H1 (cell line): ENCODE measurements around the gene MLH3. TPM values are rescaled to one million over a fixed set of nuclear protein-coding genes. Genes with fewer than 3 reads are reported as not detected.

ENCODE experiments used
- CTCF ChIA-PET: fragments of 300-600 bp; sonication (Branson Sonifier 250); formaldehyde crosslinking; loops from one replicate; lab custom pipeline; 2021; ENCODE audit not compliant: partially characterized antibody; lab: Charles Lee
- POLR2A ChIA-PET: fragments of 300-600 bp; sonication (Branson Sonifier 250); formaldehyde crosslinking; loops from one replicate; lab custom pipeline; 2021; ENCODE audit warnings: inconsistent platforms; ENCODE audit not compliant: partially characterized antibody; lab: Charles Lee
- DNase-seq, 2 experiments: peaks; one replicate each; pipeline versions ENCODE4 v3.0.0 to v3.0.0-alpha.2; 2010 to 2022; ENCODE audit warnings: low spot score in 2 of 2, low read depth in 1 of 2, mixed read lengths in 1 of 2
- FAIRE-seq: peaks from 2 replicates; lab custom pipeline; 2011; peaks lifted over from hg19 to GRCh38; lab: Jason Lieb, UNC
- H2AFZ ChIP-seq: 2 replicates; pipeline ENCODE4 v1.8.1; 2012; ENCODE audit warnings: low read length, inconsistent platforms
- H2AK5ac ChIP-seq: 2 replicates; pipeline ENCODE4 v1.6.1; 2013; ENCODE audit warnings: low read depth, low read length
- H2BK120ac ChIP-seq: replicated peaks from 2 replicates; pipeline ENCODE3; 2013; ENCODE audit warnings: low read depth, low read length, inconsistent platforms
- H2BK12ac ChIP-seq: 2 replicates; pipeline ENCODE4 v1.6.1; 2013; ENCODE audit warnings: low read depth, low read length
- H2BK15ac ChIP-seq: 2 replicates; pipeline ENCODE4 v1.6.1; 2013; ENCODE audit warnings: low read length
- H2BK20ac ChIP-seq: 2 replicates; pipeline ENCODE4 v1.6.1; 2013; ENCODE audit warnings: low read length
- H2BK5ac ChIP-seq: 2 replicates; pipeline ENCODE4 v1.6.1; 2013; ENCODE audit warnings: low read depth, low read length
- H3K14ac ChIP-seq: 2 replicates; pipeline ENCODE4 v1.6.1; 2013; ENCODE audit warnings: inconsistent platforms; ENCODE audit not compliant: insufficient read length
- H3K18ac ChIP-seq: 2 replicates; pipeline ENCODE4 v1.6.1; 2013; ENCODE audit warnings: low read length; ENCODE audit errors: extremely low read depth
- H3K23ac ChIP-seq: 2 replicates; pipeline ENCODE4 v1.6.1; 2013; ENCODE audit warnings: inconsistent platforms; ENCODE audit not compliant: insufficient read length
- H3K23me2 ChIP-seq: 2 replicates; pipeline ENCODE4 v1.6.1; 2013; ENCODE audit warnings: low read depth, low read length
- H3K27ac ChIP-seq: 2 replicates; pipeline ENCODE4 v1.6.1; 2011; ENCODE audit warnings: low read depth, low read length, inconsistent platforms
- H3K27me3 ChIP-seq, 4 experiments: replicated peaks in 1 of 4; 1 replicate in 1 of 4; 2 replicates in 3 of 4; pipeline versions ENCODE4 v1.6.1 to v1.8.1; 2011 to 2013; ENCODE audit warnings: low read length in 3 of 4, mild to moderate bottlenecking in 3 of 4, inconsistent platforms in 2 of 4, mixed read lengths in 2 of 4, moderate library complexity in 1 of 4; ENCODE audit not compliant: control insufficient read depth in 3 of 4, insufficient read depth in 3 of 4; ENCODE audit errors: extremely low read depth in 1 of 4
- H3K36me3 ChIP-seq, 4 experiments: 2 replicates each; pipeline versions ENCODE4 v1.6.1 to v1.8.1; 2011 to 2013; ENCODE audit warnings: mild to moderate bottlenecking in 4 of 4, low read length in 3 of 4, moderate library complexity in 2 of 4, control low read depth in 1 of 4, inconsistent platforms in 1 of 4; ENCODE audit not compliant: insufficient read depth in 4 of 4, control insufficient read depth in 2 of 4
- H3K4ac ChIP-seq: replicated peaks from 2 replicates; pipeline ENCODE3; 2013; ENCODE audit warnings: low read length, low read depth, mixed read lengths, inconsistent platforms; ENCODE audit not compliant: insufficient read length
- H3K4me1 ChIP-seq, 4 experiments: replicated peaks in 1 of 4; 1 replicate in 1 of 4; 2 replicates in 3 of 4; pipeline versions ENCODE4 v1.6.1 to v1.8.1; 2011 to 2013; ENCODE audit warnings: low read length in 3 of 4, inconsistent platforms in 2 of 4, mixed read lengths in 1 of 4; ENCODE audit not compliant: insufficient read depth in 4 of 4, control insufficient read depth in 3 of 4
- H3K4me2 ChIP-seq, 2 experiments: 2 replicates each; pipeline versions ENCODE4 v1.6.1 to v1.8.1; 2011 to 2013; ENCODE audit warnings: low read depth in 2 of 2, low read length in 2 of 2, control low read depth in 1 of 2, inconsistent platforms in 1 of 2, mild to moderate bottlenecking in 1 of 2; ENCODE audit not compliant: insufficient read depth in 1 of 2
- H3K4me3 ChIP-seq, 4 experiments: fragments of 200-600, 300-600 bp in 1 of 4; sonication (generic), shearing (Covaris generic), sonication (Bioruptor Twin) in 1 of 4; 2 replicates each; pipeline versions ENCODE4 v1.5.1 to v1.8.1; 2011 to 2016; ENCODE audit warnings: low read length in 4 of 4, low read depth in 3 of 4, control low read depth in 2 of 4, inconsistent platforms in 2 of 4, mild to moderate bottlenecking in 2 of 4, mixed read lengths in 1 of 4, moderate library complexity in 1 of 4; ENCODE audit not compliant: insufficient read depth in 2 of 4; ENCODE audit errors: extremely low read depth in 1 of 4
- H3K56ac ChIP-seq: replicated peaks from 2 replicates; pipeline ENCODE3; 2013; ENCODE audit warnings: low read depth, mild to moderate bottlenecking, mixed read lengths, low read length, inconsistent platforms; ENCODE audit not compliant: insufficient read length
- H3K79me1 ChIP-seq: 2 replicates; pipeline ENCODE4 v1.6.1; 2013; ENCODE audit warnings: low read depth, low read length, control low read depth
- H3K79me2 ChIP-seq, 2 experiments: 2 replicates each; pipeline versions ENCODE4 v1.6.1 to v1.8.1; 2012 to 2013; ENCODE audit warnings: low read length in 2 of 2, mild to moderate bottlenecking in 2 of 2, inconsistent platforms in 1 of 2; ENCODE audit not compliant: insufficient read depth in 2 of 2, control insufficient read depth in 1 of 2
- H3K9ac ChIP-seq, 4 experiments: replicated peaks in 1 of 4; 1 replicate in 1 of 4; 2 replicates in 3 of 4; pipeline versions ENCODE4 v1.6.1 to v1.8.1; 2011 to 2013; ENCODE audit warnings: low read depth in 3 of 4, low read length in 3 of 4, control low read depth in 2 of 4, mild to moderate bottlenecking in 2 of 4, moderate library complexity in 2 of 4, inconsistent platforms in 1 of 4; ENCODE audit errors: extremely low read depth in 1 of 4
- H3K9me3 ChIP-seq, 2 experiments: 2 replicates each; pipeline versions ENCODE4 v1.6.1 to v1.8.1; 2012 to 2013; ENCODE audit warnings: mild to moderate bottlenecking in 2 of 2, moderate library complexity in 2 of 2, control low read depth in 1 of 2, inconsistent platforms in 1 of 2, low read depth in 1 of 2, low read length in 1 of 2, mixed read lengths in 1 of 2; ENCODE audit not compliant: insufficient read depth in 2 of 2
- H4K20me1 ChIP-seq, 2 experiments: replicated peaks in 1 of 2; 2 replicates each; pipeline versions ENCODE3 to v1.8.1; 2011 to 2013; ENCODE audit warnings: inconsistent platforms in 2 of 2, low read length in 2 of 2, mild to moderate bottlenecking in 1 of 2; ENCODE audit not compliant: insufficient read depth in 2 of 2, control insufficient read depth in 1 of 2
- H4K5ac ChIP-seq: 2 replicates; pipeline ENCODE4 v1.6.1; 2013; ENCODE audit warnings: low read length, low read depth, mixed read lengths, inconsistent platforms; ENCODE audit not compliant: insufficient read length
- H4K8ac ChIP-seq: 2 replicates; pipeline ENCODE4 v1.8.0; 2013; ENCODE audit warnings: mild to moderate bottlenecking, moderate library complexity, low read length, inconsistent platforms; ENCODE audit not compliant: insufficient read depth; ENCODE audit errors: extremely low read depth
- H4K91ac ChIP-seq: replicated peaks from 2 replicates; pipeline ENCODE3; 2013; ENCODE audit warnings: low read length, mixed read lengths, inconsistent platforms; ENCODE audit not compliant: insufficient read length
- ASH2L ChIP-seq: fragments of 200-600, 300-600 bp; sonication (generic); IDR thresholded peaks from one replicate; pipeline ENCODE4 v1.7.1; 2017; ENCODE audit warnings: low read length
- BACH1 ChIP-seq: IDR thresholded peaks from 2 replicates; pipeline ENCODE4 v1.6.1; 2012; ENCODE audit warnings: low read length, improper control_type of control experiment
- CEBPB ChIP-seq: IDR thresholded peaks from 2 replicates; pipeline ENCODE4 v1.6.1; 2012; ENCODE audit warnings: low read depth, low read length
- CHD1 ChIP-seq: IDR thresholded peaks from 2 replicates; pipeline ENCODE4 v1.6.1; 2012; ENCODE audit warnings: low read depth, low read length, improper control_type of control experiment
- CTBP2 ChIP-seq: IDR thresholded peaks from 2 replicates; pipeline ENCODE4 v1.7.0; 2011; ENCODE audit warnings: borderline replicate concordance, mild to moderate bottlenecking, moderate library complexity, mixed read lengths, low read length; ENCODE audit not compliant: insufficient read depth, insufficient read length
- EGR1 ChIP-seq: IDR thresholded peaks from 2 replicates; pipeline ENCODE4 v1.6.1; 2011; ENCODE audit warnings: low read depth, low read length, borderline replicate concordance
- JUN ChIP-seq: IDR thresholded peaks from 2 replicates; pipeline ENCODE4 v1.6.1; 2011; ENCODE audit warnings: low read depth, mild to moderate bottlenecking, improper control_type of control experiment, low read length
- KDM1A ChIP-seq: fragments of 200-600, 300-600 bp; sonication (generic); IDR thresholded peaks from 2 replicates; pipeline ENCODE4 v1.7.1; 2016; ENCODE audit warnings: mild to moderate bottlenecking, low read length, borderline replicate concordance
- NANOG ChIP-seq: IDR thresholded peaks from 2 replicates; pipeline ENCODE4 v1.6.1; 2011; ENCODE audit warnings: low read length, low read depth, mild to moderate bottlenecking, inconsistent platforms; ENCODE audit not compliant: insufficient read depth, poor library complexity, severe bottlenecking
- PHF8 ChIP-seq: fragments of 200-600 bp; sonication (generic); conservative IDR thresholded peaks from 2 replicates; pipeline ENCODE4 v1.7.1; 2012; ENCODE audit warnings: low read depth, mild to moderate bottlenecking, inconsistent platforms, low read length, moderate library complexity
- POLR2A ChIP-seq, 2 experiments: IDR thresholded peaks; 1 replicate in 1 of 2; 2 replicates in 1 of 2; pipeline ENCODE4 v1.6.1; 2011; ENCODE audit warnings: low read depth in 2 of 2, low read length in 2 of 2, mild to moderate bottlenecking in 2 of 2; ENCODE audit errors: control extremely low read depth in 1 of 2
- RAD21 ChIP-seq, 2 experiments: IDR thresholded peaks in 1 of 2; conservative IDR thresholded peaks in 1 of 2; 2 replicates each; pipeline ENCODE4 v1.6.1; 2011; ENCODE audit warnings: low read depth in 2 of 2, low read length in 2 of 2, improper control_type of control experiment in 1 of 2, inconsistent platforms in 1 of 2, mild to moderate bottlenecking in 1 of 2, moderate library complexity in 1 of 2
- SP2 ChIP-seq: IDR thresholded peaks from 2 replicates; pipeline ENCODE4 v1.6.1; 2012; ENCODE audit warnings: mild to moderate bottlenecking, low read length, inconsistent platforms
- SP4 ChIP-seq: IDR thresholded peaks from 2 replicates; pipeline ENCODE4 v1.6.1; 2012; ENCODE audit warnings: low read length, inconsistent platforms
- ZNF274 ChIP-seq: IDR thresholded peaks from 2 replicates; pipeline ENCODE4 v1.7.0; 2012; ENCODE audit warnings: low read length, borderline replicate concordance; ENCODE audit errors: extremely low read depth
- WGBS, 2 experiments: shearing (Covaris generic) in 1 of 2; methylation state at CpG; one replicate each; pipeline versions ENCODE4 v1.1.6 to v1.1.7; 2013 to 2015; ENCODE audit warnings: low lambda C conversion rate in 2 of 2, mixed read lengths in 2 of 2, inconsistent platforms in 1 of 2, low coverage in 1 of 2, missing lambda C conversion rate in 1 of 2; ENCODE audit not compliant: insufficient replicate concordance in 2 of 2, insufficient coverage in 1 of 2, insufficient read length in 1 of 2; ENCODE audit errors: extremely low coverage in 1 of 2, missing lambda C conversion rate in 1 of 2; 5-methylcytosine and 5-hydroxymethylcytosine counted together
- polyA plus RNA-seq, 7 experiments: library from polyadenylated mRNA; depleted of rRNA in 3 of 7; stranded (reverse) in 5 of 7; unstranded in 2 of 7; fragments of >200 nt in 5 of 7; fragments of 200-250 nt in 2 of 7; gene quantifications; 1 replicate in 5 of 7; 2 replicates in 1 of 7; 4 replicates in 1 of 7; pipeline versions ENCODE4 v1.2.1 to v1.2.3, GENCODE V29; 2011 to 2013; ENCODE audit warnings: missing spikeins in 2 of 7, mixed read lengths in 2 of 7
- total RNA-seq: library from RNA; stranded (reverse); fragmentation: NEBNext Ultra II Directional; extraction: Animal tissue kit (Norgen Biotek cat#: 25700); gene quantifications from 2 replicates; pipeline ENCODE4 v1.2.1, GENCODE V29; 2021

Gene MLH3
- total and polyA plus RNA-seq, 2 of the 8 experiments (the other 6 are each of a cell fraction or from before 2014, with no cell fraction given), result 9.3 to 20.1 TPM

DNA sequence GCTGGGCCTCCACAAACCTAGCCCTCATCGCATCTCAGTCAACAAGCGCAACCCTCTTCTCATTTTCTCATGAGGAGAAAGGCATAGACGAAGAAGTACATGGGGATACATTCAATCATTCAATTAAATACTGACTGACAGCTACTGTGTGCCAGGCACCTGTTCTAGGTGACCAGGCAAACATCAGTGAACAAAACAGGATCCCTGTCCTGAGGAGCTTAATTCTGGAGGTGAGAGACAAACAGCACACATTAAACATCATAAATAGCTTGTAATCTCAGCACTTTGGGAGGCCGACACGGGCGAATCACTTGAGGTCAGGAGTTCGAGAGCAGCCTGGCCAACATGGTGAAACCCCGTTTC is 12.9 kb upstream of the MLH3 start:
- POLR2A ChIA-PET, result interaction anchor here (0.6 to 2.2 kb wide), 9 partner anchors 7 to 1581 kb away, joined by 3 to 6 read pairs (median 4); no protein-coding TSS in a partner anchor
- no peak overlapping the region for H2BK5ac ChIP-seq
- no peak overlapping the region for H3K14ac ChIP-seq
- H4K91ac ChIP-seq, result no peak overlapping the region
- H2BK120ac ChIP-seq, result no peak overlapping the region
- no peak overlapping the region for H3K18ac ChIP-seq
- peak overlapping the region; percentile 43; the same call in 1 of the 2 replicates for H2AFZ ChIP-seq
- peaks cover 7% of the 10 kb centered on the region for H3K79me1 ChIP-seq
- peak overlapping the region; percentile 80 to 98 for H3K4me2 ChIP-seq
- H3K56ac ChIP-seq, result no peak overlapping the region
- 56% methylated on average over 8 of the region's 8 CpGs; no CpG with 5 or more reads in 1 of the 2 experiments for WGBS, 2 experiments
- CTCF ChIA-PET, result interaction anchor here (1.1 to 5.0 kb wide), 8 partner anchors 14 to 171 kb away, joined by 3 to 34 read pairs (median 4); no protein-coding TSS in a partner anchor
- H3K23ac ChIP-seq, result no peak overlapping the region
- no peak overlapping the region for H2BK20ac ChIP-seq
- no peaks in the 10 kb centered on the region; a peak in 2 of 7 replicates for H3K4me1 ChIP-seq
- no peak overlapping the region for H4K8ac ChIP-seq
- H3K9me3 ChIP-seq, result no peaks in the 10 kb centered on the region
- H2BK15ac ChIP-seq, result no peak overlapping the region
- no peak for DNase-seq
- peak overlapping the region; percentile 70 to 87 (median 79); a peak in 6 of 8 replicates for H3K4me3 ChIP-seq
- H3K27ac ChIP-seq, result no peak overlapping the region
- no peak for FAIRE-seq
- peak overlapping the region in 2 of 4 experiments; percentile 14 to 63; a peak in 1 of 7 replicates for H3K9ac ChIP-seq
- H3K4ac ChIP-seq, result no peak overlapping the region
- no peak overlapping the region for H4K5ac ChIP-seq
- no peaks in the 10 kb centered on the region for H3K27me3 ChIP-seq
- peaks cover 0 to 22% of the 10 kb centered on the region in 2 experiments; a peak in 2 of 4 replicates for H3K79me2 ChIP-seq
- peaks cover 11% of the 10 kb centered on the region for H3K23me2 ChIP-seq
- H4K20me1 ChIP-seq, result no peaks in the 10 kb centered on the region
- H3K36me3 ChIP-seq, result peaks cover 0 to 9% (median 3%) of the 10 kb centered on the region in 4 experiments; a peak in 2 of 8 replicates
- H2BK12ac ChIP-seq, result no peak overlapping the region
- no peak overlapping the region for H2AK5ac ChIP-seq
- TF ChIP-seq CEBPB (no peak), JUN (no peak), CHD1 (no peak), RAD21 (IDR thresholded peaks at IDR 0.05 in 1 of 2, conservative IDR thresholded peaks at IDR 0.05 in 1 of 2; ENCODE audit: low read depth in 2 of 2, low read length in 2 of 2) (no peak), CTBP2 (no peak), KDM1A (no peak), BACH1 (no peak), ASH2L (no peak), PHF8 (no peak), ZNF274 (no peak), SP4 (no peak), EGR1 (no peak), POLR2A (IDR thresholded peaks at IDR 0.05; ENCODE audit: control extremely low read depth in 1 of 2, low read depth in 2 of 2, low read length in 2 of 2) (no peak), NANOG (no peak), SP2 (no peak)
